IMR-90 (cell line): ENCODE results near the gene TSEN34.

Experiments
- BHLHE40 ChIP-seq: fragments of 150-350 bp; IDR thresholded peaks from 2 replicates; pipeline ENCODE4 v1.6.1; 2016; ENCODE audit warnings: mild to moderate bottlenecking, low read depth, low read length
- CEBPB ChIP-seq: IDR thresholded peaks from 2 replicates; pipeline ENCODE4 v1.6.1; 2012; ENCODE audit warnings: low read depth, low read length, improper control_type of control experiment
- CHD1 ChIP-seq: IDR thresholded peaks from 2 replicates; pipeline ENCODE4 v1.6.1; 2012; ENCODE audit warnings: low read depth, low read length, improper control_type of control experiment
- FOS ChIP-seq: fragments of 150-350 bp; IDR thresholded peaks from 2 replicates; pipeline ENCODE4 v1.6.1; 2016; ENCODE audit warnings: low read depth, low read length
- MAFK ChIP-seq: IDR thresholded peaks from 2 replicates; pipeline ENCODE4 v1.6.1; 2012; ENCODE audit warnings: low read depth, low read length, improper control_type of control experiment
- MAZ ChIP-seq: IDR thresholded peaks from 2 replicates; pipeline ENCODE4 v1.6.1; 2012; ENCODE audit warnings: low read depth, mild to moderate bottlenecking, low read length, improper control_type of control experiment, moderate library complexity, borderline replicate concordance
- MXI1 ChIP-seq: IDR thresholded peaks from 2 replicates; pipeline ENCODE4 v1.6.1; 2012; ENCODE audit warnings: low read depth, mild to moderate bottlenecking, low read length, moderate library complexity, borderline replicate concordance
- POLR2A ChIP-seq: IDR thresholded peaks from 2 replicates; pipeline ENCODE4 v1.6.1; 2012; ENCODE audit warnings: mild to moderate bottlenecking, low read depth, low read length
- RAD21 ChIP-seq: IDR thresholded peaks from 2 replicates; pipeline ENCODE4 v1.6.1; 2012; ENCODE audit warnings: low read length, improper control_type of control experiment
- RFX5 ChIP-seq: IDR thresholded peaks from 2 replicates; pipeline ENCODE4 v1.8.0; 2012; ENCODE audit warnings: low read depth, mild to moderate bottlenecking, low read length, moderate library complexity
- SMC3 ChIP-seq: fragments of 150-350 bp; IDR thresholded peaks from 2 replicates; pipeline ENCODE4 v1.6.1; 2016; ENCODE audit warnings: low read depth, mild to moderate bottlenecking, antibody characterized with exemption, low read length, moderate library complexity
- TF ChIP-seq, protein P1 (sequence below): conservative IDR thresholded peaks from 2 replicates; pipeline ENCODE4 v1.5.1; 2012; ENCODE audit warnings: mild to moderate bottlenecking, low read depth, low read length, improper control_type of control experiment
- TF ChIP-seq, protein P2 (sequence below): fragments of 150-350 bp; IDR thresholded peaks from 2 replicates; pipeline ENCODE4 v1.6.1; 2016; ENCODE audit warnings: low read depth, mild to moderate bottlenecking, low read length, moderate library complexity, borderline replicate concordance
- TF ChIP-seq, protein P3 (sequence below): fragments of 150-350 bp; IDR thresholded peaks from 2 replicates; pipeline ENCODE4 v1.6.1; 2017; ENCODE audit warnings: mild to moderate bottlenecking, antibody characterized with exemption, low read length, low read depth

DNA sequence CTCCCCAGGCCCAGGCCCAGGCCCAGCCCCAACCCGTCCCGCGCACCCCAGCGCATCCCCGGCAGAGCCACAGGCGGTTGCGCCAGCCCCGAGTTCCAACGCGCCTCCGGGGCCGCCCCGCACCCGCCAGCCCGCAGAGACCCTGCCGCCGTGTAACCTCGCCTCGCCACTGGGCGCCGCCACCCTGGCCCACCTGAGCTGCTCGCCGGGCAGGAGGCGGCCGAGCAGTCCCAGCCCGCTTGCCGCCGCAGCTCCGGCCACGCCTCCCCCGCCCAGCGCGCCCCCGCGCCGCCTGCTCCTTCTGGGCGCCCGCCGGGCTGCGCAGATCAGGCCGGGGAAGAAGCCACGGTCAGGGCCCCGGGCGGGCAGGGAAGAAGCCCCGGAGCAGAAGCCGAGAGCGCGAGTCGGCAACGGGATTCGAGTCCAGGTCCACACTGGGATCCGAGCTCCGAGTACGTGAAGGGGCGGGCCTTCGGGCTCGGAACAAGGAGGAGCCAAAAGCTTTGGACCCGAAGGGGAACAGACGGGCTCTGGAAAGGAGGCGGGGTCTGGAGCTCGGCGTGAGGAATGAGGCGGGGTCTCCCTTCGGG, 1.9 kb upstream of the TSEN34 start, which contains the start of gene MBOAT7:
- TF ChIP-seq, protein P1, sequence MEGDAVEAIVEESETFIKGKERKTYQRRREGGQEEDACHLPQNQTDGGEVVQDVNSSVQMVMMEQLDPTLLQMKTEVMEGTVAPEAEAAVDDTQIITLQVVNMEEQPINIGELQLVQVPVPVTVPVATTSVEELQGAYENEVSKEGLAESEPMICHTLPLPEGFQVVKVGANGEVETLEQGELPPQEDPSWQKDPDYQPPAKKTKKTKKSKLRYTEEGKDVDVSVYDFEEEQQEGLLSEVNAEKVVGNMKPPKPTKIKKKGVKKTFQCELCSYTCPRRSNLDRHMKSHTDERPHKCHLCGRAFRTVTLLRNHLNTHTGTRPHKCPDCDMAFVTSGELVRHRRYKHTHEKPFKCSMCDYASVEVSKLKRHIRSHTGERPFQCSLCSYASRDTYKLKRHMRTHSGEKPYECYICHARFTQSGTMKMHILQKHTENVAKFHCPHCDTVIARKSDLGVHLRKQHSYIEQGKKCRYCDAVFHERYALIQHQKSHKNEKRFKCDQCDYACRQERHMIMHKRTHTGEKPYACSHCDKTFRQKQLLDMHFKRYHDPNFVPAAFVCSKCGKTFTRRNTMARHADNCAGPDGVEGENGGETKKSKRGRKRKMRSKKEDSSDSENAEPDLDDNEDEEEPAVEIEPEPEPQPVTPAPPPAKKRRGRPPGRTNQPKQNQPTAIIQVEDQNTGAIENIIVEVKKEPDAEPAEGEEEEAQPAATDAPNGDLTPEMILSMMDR: peak; percentile 38
- TF ChIP-seq, protein P2, sequence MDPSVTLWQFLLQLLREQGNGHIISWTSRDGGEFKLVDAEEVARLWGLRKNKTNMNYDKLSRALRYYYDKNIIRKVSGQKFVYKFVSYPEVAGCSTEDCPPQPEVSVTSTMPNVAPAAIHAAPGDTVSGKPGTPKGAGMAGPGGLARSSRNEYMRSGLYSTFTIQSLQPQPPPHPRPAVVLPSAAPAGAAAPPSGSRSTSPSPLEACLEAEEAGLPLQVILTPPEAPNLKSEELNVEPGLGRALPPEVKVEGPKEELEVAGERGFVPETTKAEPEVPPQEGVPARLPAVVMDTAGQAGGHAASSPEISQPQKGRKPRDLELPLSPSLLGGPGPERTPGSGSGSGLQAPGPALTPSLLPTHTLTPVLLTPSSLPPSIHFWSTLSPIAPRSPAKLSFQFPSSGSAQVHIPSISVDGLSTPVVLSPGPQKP: no peak
- peak; percentile 68 for TF ChIP-seq POLR2A
- no peak for TF ChIP-seq CHD1
- peak; percentile 60; the same call in 1 of the 2 replicates for TF ChIP-seq MXI1
- no peak for TF ChIP-seq MAFK
- no peak for TF ChIP-seq RAD21
- TF ChIP-seq BHLHE40: no peak
- TF ChIP-seq SMC3: no peak
- peak; percentile 9; the same call in 1 of the 2 replicates for TF ChIP-seq MAZ
- TF ChIP-seq FOS: no peak
- TF ChIP-seq, protein P3, sequence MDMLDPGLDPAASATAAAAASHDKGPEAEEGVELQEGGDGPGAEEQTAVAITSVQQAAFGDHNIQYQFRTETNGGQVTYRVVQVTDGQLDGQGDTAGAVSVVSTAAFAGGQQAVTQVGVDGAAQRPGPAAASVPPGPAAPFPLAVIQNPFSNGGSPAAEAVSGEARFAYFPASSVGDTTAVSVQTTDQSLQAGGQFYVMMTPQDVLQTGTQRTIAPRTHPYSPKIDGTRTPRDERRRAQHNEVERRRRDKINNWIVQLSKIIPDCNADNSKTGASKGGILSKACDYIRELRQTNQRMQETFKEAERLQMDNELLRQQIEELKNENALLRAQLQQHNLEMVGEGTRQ: no peak
- TF ChIP-seq RFX5: no peak
- TF ChIP-seq CEBPB: no peak
